ENCODE data around the gene CYTH4. TPM values are rescaled to one million over a fixed set of nuclear protein-coding genes. Genes with fewer than 3 reads are reported as not detected.

Gene CYTH4
- total and polyA plus RNA-seq, 2 donors (not counting 3 experiments of a cell fraction or from before 2014, with no cell fraction given) = 0.06 TPM; not detected in 1

GRCh38 chr22:37285937-37286336 is 3.6 kb downstream of the CYTH4 start:
- Histone ChIP-seq H3K9ac (replicated peaks; ENCODE audit: extremely low read depth, insufficient read depth, low read length) (no peak overlapping the region), H3K4me2 (ENCODE audit: insufficient read depth, low read length) (no peak overlapping the region), H2AFZ (ENCODE audit: low read depth, low read length) (no peak overlapping the region), H3K27ac (ENCODE audit: insufficient read depth, low read depth, low read length) (no peak overlapping the region), H3K79me2 (ENCODE audit: control insufficient read depth, insufficient read depth, low read length) (no peaks in the 10 kb centered on the region), H3K9me3 (replicated peaks; ENCODE audit: control insufficient read depth, insufficient read depth, low read length) (no peaks in the 10 kb centered on the region), H3K36me3 (ENCODE audit: control insufficient read depth in 2 of 2, extremely low read depth in 1 of 2, insufficient read depth in 2 of 2, low read length in 2 of 2) (no peaks in the 10 kb centered on the region), H3K4me3 (replicated peaks in 1 of 3; ENCODE audit: insufficient read depth in 1 of 3, low read depth in 1 of 3, low read length in 3 of 3) (no peak overlapping the region), H3K27me3 (ENCODE audit: control insufficient read depth in 2 of 2, insufficient read depth in 2 of 2, low read length in 2 of 2) (peaks cover 2 to 4% of the 10 kb centered on the region in 2 experiments), H3K9me1 (replicated peaks; ENCODE audit: control insufficient read depth, extremely low read depth, insufficient read depth, low read length) (no peaks in the 10 kb centered on the region), H3K4me1 (ENCODE audit: control insufficient read depth, extremely low read depth, insufficient read depth, low read length) (peaks cover 10% of the 10 kb centered on the region), H4K20me1 (replicated peaks; ENCODE audit: control insufficient read depth, extremely low read depth, insufficient read depth, low read length) (no peaks in the 10 kb centered on the region)
- intact Hi-C loops (cut with micrococcal nuclease) (no loop called here), dilution Hi-C loops (cut with MboI; ENCODE audit: extremely low pct_ligation_motif_present, low sequenced_read_pairs) (no loop called here)
- CTCF ChIA-PET = interaction anchor here (1.9 kb wide), 1 partner anchor 18 kb away, joined by 4 read pairs; no protein-coding TSS in a partner anchor
- TF ChIP-seq GATA2 (IDR thresholded peaks at IDR 0.05; ENCODE audit: insufficient read depth, insufficient read length, low read depth, low read length) (no peak), POLR2A (IDR thresholded peaks at IDR 0.05; ENCODE audit: low read depth, low read length) (no peak), MAX (IDR thresholded peaks at IDR 0.05; ENCODE audit: insufficient read depth, insufficient read length) (no peak), EZH2 (IDR thresholded peaks at IDR 0.05; ENCODE audit: borderline replicate concordance, low read depth, low read length, severe bottlenecking) (no peak), MYC (IDR thresholded peaks at IDR 0.05; ENCODE audit: low read depth, low read length) (no peak), JUN (IDR thresholded peaks at IDR 0.05; ENCODE audit: borderline replicate concordance, insufficient read depth, insufficient read length, low read depth) (no peak), FOS (IDR thresholded peaks at IDR 0.05; ENCODE audit: borderline replicate concordance, insufficient read depth, low read length) (no peak), POLR2AphosphoS5 (IDR thresholded peaks at IDR 0.05; ENCODE audit: insufficient read depth, low read depth, low read length) (no peak)
- TF ChIP-seq, protein P1, sequence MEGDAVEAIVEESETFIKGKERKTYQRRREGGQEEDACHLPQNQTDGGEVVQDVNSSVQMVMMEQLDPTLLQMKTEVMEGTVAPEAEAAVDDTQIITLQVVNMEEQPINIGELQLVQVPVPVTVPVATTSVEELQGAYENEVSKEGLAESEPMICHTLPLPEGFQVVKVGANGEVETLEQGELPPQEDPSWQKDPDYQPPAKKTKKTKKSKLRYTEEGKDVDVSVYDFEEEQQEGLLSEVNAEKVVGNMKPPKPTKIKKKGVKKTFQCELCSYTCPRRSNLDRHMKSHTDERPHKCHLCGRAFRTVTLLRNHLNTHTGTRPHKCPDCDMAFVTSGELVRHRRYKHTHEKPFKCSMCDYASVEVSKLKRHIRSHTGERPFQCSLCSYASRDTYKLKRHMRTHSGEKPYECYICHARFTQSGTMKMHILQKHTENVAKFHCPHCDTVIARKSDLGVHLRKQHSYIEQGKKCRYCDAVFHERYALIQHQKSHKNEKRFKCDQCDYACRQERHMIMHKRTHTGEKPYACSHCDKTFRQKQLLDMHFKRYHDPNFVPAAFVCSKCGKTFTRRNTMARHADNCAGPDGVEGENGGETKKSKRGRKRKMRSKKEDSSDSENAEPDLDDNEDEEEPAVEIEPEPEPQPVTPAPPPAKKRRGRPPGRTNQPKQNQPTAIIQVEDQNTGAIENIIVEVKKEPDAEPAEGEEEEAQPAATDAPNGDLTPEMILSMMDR (IDR thresholded peaks at IDR 0.05; ENCODE audit: extremely low read depth in 1 of 2, insufficient read depth in 1 of 2, low read depth in 1 of 2, low read length in 2 of 2) = no peak
- FAIRE-seq = no peak
- no TSS peak for BruUV-seq (replicated peaks)
- no peak for DNase-seq (ENCODE audit: low read depth, low spot score)
- POLR2A ChIA-PET = no interaction called here

Measured in endothelial cell of umbilical vein (primary cell).